Natural killer cell treated with Interleukin-12 subunit alpha and Interleukin-12 subunit beta and Interleukin-15 and Interleukin-18, amount 100 ng/mL, for 72 hours (primary cell): ENCODE measurements around the gene RPS27. TPM values are rescaled to one million over a fixed set of nuclear protein-coding genes. Genes with fewer than 3 reads are reported as not detected.

Experiments
- ATAC-seq, 2 donors: fragments of 150-1000 bp; cut with Tn5 transposase in 1 of 2; sonication (Bioruptor Pico), chemical (Tn5 transposase) in 1 of 2; 2 replicates each; pipeline ENCODE4 v1.10.0; 2021
- DNase-seq: peaks from one replicate; pipeline ENCODE4 v3.0.0; 2022; ENCODE audit warnings: low spot score
- H3K27ac Mint-ChIP-seq, 2 donors: 1 replicate in 1 of 2; 2 replicates in 1 of 2; pipeline ENCODE4 v1.8.0; 2022; ENCODE audit warnings: mixed read lengths in 2 of 2, mild to moderate bottlenecking in 1 of 2, moderate library complexity in 1 of 2
- H3K27me3 Mint-ChIP-seq, 2 donors: 1 replicate in 1 of 2; 2 replicates in 1 of 2; pipeline ENCODE4 v1.8.0; 2022; ENCODE audit warnings: mixed read lengths in 2 of 2
- H3K36me3 Mint-ChIP-seq: one replicate; pipeline ENCODE4 v1.8.0; 2022; ENCODE audit warnings: mixed read lengths
- H3K4me1 Mint-ChIP-seq, 2 donors: 1 replicate in 1 of 2; 2 replicates in 1 of 2; pipeline ENCODE4 v1.8.0; 2022; ENCODE audit warnings: low read depth in 2 of 2, mixed read lengths in 2 of 2, mild to moderate bottlenecking in 1 of 2
- H3K4me3 Mint-ChIP-seq: one replicate; pipeline ENCODE4 v1.8.0; 2022; ENCODE audit warnings: mixed read lengths
- H3K9me3 Mint-ChIP-seq: 2 replicates; pipeline ENCODE4 v1.8.0; 2022; ENCODE audit warnings: mixed read lengths
- total RNA-seq, 2 donors: library from RNA; stranded (reverse); gene quantifications; one replicate each; pipeline ENCODE4 v1.2.3, GENCODE V29; 2022

The RPS27 gene
- total RNA-seq = 100 to 1,000 TPM; 370 to 905 TPM

DNA sequence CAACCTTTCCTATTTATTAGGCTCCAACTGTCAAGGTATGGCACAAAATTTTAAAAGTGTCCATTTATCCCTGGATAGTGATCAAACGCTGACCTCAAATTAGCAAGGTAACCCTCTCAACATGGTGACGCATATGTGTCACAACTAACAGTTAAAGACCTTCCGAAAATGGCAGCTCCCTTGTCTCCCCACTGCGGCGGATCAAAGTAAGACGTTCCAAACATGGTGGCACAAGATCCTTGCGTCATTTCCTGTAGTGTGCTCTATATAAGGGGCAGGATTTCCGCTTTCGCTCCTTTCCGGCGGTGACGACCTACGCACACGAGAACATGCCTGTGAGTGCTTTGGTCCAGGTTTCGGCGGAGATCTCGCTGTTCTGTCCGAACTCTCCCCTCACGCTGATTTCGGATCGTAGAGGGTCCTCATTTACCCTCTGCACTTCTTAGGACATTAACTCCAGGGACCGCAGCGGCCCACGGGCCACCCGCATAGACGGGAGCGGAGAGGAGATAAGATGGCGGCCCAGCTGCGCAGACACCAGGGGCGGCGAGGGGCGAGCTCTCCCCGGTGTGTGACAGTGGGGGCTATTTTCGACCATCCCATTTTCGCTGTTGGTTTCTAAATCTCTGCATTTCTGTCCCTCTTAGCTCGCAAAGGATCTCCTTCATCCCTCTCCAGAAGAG, at the start of gene RPS27:
RPS27 (plus strand) TSS at position 295 of the 683 bp plus-strand sequence; CDS start at position 330, 35 bp downstream.
- H3K9me3 Mint-ChIP-seq = peaks cover 2% of the 10 kb centered on the region
- ATAC-seq = peak; percentile 93 to 96
- peaks cover 43 to 48% of the 10 kb centered on the region in 2 donors for H3K4me1 Mint-ChIP-seq
- H3K27me3 Mint-ChIP-seq = peaks cover 3 to 5% of the 10 kb centered on the region in 2 donors
- peaks cover 22% of the 10 kb centered on the region for H3K36me3 Mint-ChIP-seq
- DNase-seq = peak; percentile 92
- H3K4me3 Mint-ChIP-seq = peak within 1 kb of the TSS; percentile 95
- peak within 1 kb of the TSS; percentile 95 to 98 for H3K27ac Mint-ChIP-seq

DNA sequence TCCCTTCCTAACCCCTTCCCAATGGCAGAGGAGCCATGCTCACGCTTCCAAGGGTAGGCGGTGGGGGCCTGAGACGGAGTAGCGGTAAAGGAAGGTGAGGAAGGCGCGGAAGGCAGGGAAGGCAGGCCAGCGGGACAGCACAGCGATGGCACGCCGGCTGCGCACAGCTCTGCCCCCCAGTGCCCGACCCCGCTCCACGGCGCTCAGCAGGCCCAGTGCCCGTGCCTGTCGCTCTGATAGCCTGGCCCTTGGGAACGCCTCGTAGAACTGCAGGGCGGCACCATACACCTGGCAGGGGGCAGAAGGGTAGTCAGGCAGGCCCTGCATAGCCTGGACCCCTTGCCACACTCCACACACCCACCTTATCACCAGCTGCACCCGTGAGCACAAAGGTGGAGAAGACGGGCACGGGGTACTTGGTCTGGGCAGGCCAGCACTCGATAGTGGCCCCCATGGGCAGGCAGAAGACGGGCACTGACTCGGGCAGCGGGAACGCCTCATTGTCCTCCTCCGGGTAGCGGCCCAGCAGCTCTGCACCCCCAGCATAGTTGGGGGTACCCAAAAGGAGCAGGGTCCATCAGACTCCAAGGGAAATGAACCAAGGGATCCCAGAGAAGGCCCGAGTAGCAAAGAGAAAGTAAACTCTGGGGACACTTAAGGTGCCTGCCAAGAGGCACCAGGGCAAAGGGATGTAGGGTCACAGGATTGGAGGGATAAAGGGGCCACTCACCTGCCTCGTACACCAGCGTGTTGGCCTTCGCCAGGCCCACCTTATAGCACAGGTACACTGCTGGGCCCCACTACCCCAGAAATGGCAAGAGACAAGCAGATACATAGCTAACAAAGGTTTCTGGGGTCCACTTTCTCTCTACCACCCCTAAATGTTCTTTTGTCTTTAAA, 48.5 kb upstream of the RPS27 start:
- DNase-seq (no peak), ATAC-seq (no peak)
- Mint-ChIP-seq H3K36me3 (peaks cover 11% of the 10 kb centered on the region), H3K27ac (peak overlapping the region in 1 of 2 donors; percentile 98), H3K4me3 (peak overlapping the region; percentile 15), H3K27me3 (no peaks in the 10 kb centered on the region), H3K9me3 (no peaks in the 10 kb centered on the region), H3K4me1 (peaks cover 44 to 57% of the 10 kb centered on the region in 2 donors)

DNA sequence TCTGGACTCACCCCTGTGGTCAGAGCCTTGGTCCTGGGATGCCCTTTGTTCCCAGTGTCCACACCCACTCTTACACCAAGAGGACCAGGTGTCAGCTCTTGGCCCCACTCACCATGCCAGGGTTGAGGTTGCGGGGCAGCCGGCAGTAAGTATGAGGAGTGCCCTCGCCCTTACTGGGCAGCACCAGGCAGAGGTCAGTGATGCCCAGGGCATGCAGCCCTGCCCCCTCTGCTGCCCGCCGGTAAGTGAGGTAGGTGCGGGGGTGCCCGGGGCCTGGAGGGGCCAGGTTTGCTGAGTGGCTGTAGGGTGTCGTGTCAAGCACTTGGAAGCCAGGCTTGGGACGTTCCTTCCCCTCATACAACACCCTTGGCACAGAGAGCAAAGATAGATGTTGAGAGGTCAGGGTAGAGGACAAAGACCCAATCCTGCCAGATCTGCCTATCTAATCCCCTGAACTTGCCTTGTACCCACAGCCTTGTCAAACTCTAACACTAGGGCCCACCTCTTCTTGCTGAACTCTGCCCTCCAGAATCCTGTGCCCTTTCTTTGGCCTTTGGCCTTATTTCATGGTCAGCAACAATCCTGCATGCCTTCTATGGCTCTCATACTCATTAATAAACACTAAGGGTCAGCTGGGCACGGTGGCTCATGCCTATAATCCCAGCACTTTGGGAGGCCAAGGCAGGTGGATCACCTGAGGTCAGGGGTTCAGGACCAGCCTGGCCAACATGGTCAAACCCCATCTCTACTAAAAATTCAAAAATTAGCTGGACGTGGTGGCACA, 47.6 kb upstream of the RPS27 start:
- Mint-ChIP-seq H3K36me3 (peaks cover 11% of the 10 kb centered on the region), H3K9me3 (no peaks in the 10 kb centered on the region), H3K4me1 (peaks cover 40 to 49% of the 10 kb centered on the region in 2 donors)

DNA sequence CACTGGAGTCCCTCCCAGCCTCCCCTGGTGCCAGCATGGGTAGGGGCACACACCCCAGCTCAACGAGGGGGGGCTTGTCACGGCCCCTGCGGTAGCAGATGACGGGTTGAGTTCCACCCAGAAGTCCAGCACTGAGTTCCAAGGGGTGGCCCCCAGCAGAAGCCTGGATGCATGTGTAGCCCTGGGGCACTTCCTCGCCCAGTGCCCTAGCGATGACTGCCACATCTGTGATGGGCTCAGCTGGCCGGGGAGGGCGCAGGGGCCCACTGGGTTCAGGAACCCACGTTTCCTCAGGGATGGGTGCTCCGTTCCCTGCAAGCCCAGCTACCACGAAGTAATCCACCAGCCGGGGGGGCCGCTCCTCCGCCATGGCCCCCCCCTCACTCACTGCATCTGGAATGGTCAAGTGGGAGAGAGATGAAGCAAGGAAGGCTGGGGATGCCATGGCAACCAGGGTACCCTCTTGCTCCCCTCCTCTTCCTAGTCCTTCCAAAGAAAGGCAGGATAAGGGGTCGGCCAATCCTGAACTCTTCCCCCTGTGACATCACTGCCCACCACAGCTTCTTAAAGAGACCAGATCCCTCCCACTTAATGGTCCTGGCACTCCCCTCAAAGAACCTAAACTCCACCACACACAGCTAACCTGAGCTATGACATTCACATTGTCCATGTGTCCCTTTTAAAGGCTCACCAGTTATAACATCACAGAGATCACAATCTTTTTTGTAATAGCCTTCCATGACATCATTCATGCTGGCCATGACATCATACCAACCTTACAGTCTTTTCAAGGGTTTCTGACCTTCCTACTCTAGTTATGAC, 46.3 kb upstream of the RPS27 start:
- Mint-ChIP-seq H3K4me3 (peak overlapping the region; percentile 92), H3K4me1 (peaks cover 40 to 47% of the 10 kb centered on the region in 2 donors), H3K27me3 (no peaks in the 10 kb centered on the region), H3K36me3 (peaks cover 16% of the 10 kb centered on the region), H3K27ac (peak overlapping the region; percentile 98), H3K9me3 (no peaks in the 10 kb centered on the region)
- DNase-seq = no peak
- ATAC-seq = no peak

More for the DNA sequence above, 47.6 kb upstream of the RPS27 start:
- H3K27me3 Mint-ChIP-seq = no peaks in the 10 kb centered on the region
- peak overlapping the region; percentile 15 for H3K4me3 Mint-ChIP-seq
- ATAC-seq (no peak), DNase-seq (no peak)
- H3K27ac Mint-ChIP-seq = peak overlapping the region; percentile 98

DNA sequence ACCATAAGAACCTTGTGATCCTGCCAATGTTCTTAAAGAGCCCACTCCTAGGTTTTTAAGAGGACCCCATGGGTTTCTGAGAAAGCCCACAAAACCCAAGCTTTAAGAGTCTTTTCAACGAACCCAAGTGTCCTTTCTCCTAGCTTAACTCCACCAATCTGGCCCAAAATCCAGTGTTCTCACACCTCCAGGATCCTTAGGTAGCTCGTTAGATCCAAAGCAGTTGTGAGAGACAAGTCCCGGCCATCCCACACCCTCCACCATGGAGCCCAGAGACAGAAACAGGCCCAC, 45.8 kb upstream of the RPS27 start:
- Mint-ChIP-seq H3K4me1 (peaks cover 40 to 44% of the 10 kb centered on the region in 2 donors), H3K9me3 (no peaks in the 10 kb centered on the region), H3K36me3 (peaks cover 16% of the 10 kb centered on the region), H3K4me3 (peak overlapping the region; percentile 92), H3K27me3 (no peaks in the 10 kb centered on the region), H3K27ac (peak overlapping the region; percentile 98)
- DNase-seq (no peak), ATAC-seq (no peak)

DNA sequence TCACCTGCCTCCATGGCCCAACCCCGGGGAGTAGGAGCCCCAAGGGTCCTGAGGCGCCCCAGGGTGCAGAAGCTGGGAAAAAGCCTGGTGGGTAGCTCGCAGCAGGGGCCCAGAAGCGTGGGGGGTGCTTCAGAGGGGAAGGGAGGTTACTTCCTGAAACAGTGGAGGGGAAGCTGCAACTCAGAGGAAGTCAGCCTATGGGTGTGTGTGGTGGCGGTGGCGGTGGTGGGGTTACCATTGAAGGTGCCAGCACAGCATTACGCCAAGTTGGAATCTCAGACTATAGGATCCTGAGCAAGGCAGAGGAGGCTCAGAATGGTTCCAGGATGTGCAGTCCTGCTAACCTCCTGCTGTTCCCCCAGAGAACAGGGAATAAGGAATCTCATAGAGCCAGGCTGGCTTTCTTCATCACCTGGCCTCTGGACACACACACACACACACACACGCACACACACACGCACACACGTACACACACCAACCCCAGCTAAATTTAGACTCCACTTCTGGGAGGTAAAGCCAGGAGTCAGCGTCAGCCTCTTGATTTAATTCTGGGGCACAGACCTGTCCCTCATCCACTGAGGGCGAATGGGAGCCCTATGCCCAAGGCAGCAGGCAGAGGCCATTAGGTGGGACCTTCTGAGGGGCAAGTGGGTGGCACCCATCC, 45.3 kb upstream of the RPS27 start:
- peak; percentile 82 to 84 for ATAC-seq
- Mint-ChIP-seq H3K4me3 (peak overlapping the region; percentile 92), H3K4me1 (peaks cover 43 to 44% of the 10 kb centered on the region in 2 donors), H3K27me3 (no peaks in the 10 kb centered on the region), H3K27ac (peak overlapping the region; percentile 98), H3K36me3 (peaks cover 17% of the 10 kb centered on the region), H3K9me3 (no peaks in the 10 kb centered on the region)
- DNase-seq = peak; percentile 90

DNA sequence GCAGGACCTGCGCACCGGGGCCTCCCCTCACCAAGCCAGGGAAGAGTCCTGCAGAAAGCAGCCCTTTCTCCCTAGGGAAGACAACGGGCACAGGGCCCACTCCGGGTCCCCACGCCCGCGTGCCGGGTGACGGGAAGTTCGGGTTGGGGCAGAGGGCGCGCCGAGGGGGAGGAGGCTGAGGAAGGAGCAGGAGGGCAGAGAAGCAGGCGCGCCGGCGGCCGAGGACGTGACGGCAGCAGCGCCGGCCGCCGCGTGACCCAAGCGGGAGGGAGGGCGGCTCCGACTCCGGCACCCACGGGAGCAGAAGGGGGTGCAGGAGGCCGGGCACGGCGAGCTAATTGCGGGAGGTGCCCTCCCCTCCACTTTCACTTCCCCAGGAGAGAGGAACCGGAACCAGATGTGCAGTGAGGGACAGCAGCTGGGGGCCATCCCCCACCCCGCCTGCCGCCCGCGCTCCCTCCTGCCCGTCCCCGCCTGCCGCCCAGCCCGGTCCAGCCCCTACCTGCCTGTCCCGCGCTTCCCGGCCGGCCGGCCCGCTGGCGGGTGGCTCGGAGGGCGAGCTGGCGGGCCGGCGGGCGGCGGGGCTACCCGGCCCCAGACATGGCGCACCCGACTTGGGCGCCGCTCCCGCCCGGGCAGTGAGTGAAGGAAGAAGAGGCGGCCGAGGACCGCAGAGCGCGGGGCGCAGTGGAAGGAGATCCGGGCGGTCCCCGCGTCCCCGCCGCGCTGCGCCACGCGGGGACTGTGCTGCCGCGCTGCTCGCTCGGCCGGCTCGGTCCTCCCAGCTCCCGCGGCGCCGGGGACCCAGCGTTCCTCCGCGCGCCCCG, 44.6 kb upstream of the RPS27 start:
- Mint-ChIP-seq H3K4me1 (peaks cover 45 to 46% of the 10 kb centered on the region in 2 donors), H3K27me3 (no peaks in the 10 kb centered on the region), H3K9me3 (no peaks in the 10 kb centered on the region), H3K36me3 (peaks cover 21% of the 10 kb centered on the region), H3K27ac (peak overlapping the region; percentile 98), H3K4me3 (peak overlapping the region; percentile 92)
- DNase-seq = peak; percentile 89
- ATAC-seq = peak; percentile 78 to 82

DNA sequence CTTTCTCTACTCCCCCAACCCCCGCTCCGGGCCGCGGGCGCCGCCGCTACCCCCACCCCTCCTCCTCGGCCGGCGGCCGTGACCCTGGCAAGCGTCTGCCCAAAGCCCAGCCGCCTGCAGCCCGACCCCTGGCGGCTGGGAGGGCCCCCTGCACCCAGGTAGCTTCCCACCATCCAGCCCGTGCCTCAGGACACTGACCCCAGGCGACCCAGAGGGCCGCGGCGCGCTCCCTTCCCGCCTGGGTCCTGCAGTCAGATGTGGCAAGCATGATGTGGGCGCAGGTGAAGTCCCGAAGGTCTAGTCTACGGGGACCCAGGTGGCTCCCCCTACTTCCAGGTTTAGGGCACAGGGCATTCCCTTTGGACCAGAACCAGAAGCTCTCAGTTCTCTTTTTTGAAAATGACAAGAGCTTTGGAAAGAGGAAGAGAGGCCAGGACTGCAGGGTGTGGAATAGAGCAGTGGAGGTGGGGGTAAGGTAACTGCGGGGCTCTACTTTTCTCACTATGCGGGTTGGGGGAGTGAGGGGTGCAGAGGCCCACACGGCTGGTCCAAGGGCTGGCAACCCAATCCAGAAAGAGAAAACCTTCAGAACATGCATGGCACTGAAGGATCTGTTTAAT, 43.8 kb upstream of the RPS27 start, which contains the start of gene DENND4B:
DENND4B (minus strand) TSS at position 97 of the 620 bp plus-strand sequence. CDS start 2,344 bp downstream, outside the sequence.
- Mint-ChIP-seq H3K9me3 (no peaks in the 10 kb centered on the region), H3K4me1 (peaks cover 45 to 46% of the 10 kb centered on the region in 2 donors), H3K27me3 (no peaks in the 10 kb centered on the region), H3K4me3 (peak within 1 kb of the TSS; percentile 92), H3K27ac (peak within 1 kb of the TSS; percentile 98), H3K36me3 (peaks cover 23% of the 10 kb centered on the region)
- ATAC-seq (peak; percentile 82 to 85), DNase-seq (peak; percentile 87)

DNA sequence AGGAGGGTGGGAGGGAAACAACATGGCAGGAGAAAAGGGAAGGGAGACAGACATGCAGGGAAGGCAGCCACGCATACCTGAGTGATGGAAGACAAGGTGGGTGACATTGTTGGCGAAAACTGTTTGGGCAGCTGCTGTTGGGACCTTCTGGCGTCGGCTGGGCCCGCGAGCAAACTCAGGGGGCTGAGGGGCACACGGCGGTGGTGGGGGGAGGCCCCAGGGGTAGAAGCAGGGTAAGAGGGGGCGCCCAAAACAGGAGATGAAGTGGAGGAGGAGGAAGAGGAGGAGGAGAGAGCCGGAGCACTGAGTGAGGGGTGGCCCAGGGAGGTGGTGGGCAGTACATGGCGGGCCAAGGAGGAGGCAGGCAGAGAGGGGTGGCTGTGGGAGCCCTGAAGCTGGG, 39.4 kb upstream of the RPS27 start:
- Mint-ChIP-seq H3K36me3 (peaks cover 24% of the 10 kb centered on the region), H3K4me1 (peaks cover 34 to 38% of the 10 kb centered on the region in 2 donors), H3K27ac (peak overlapping the region in 1 of 2 donors; percentile 60), H3K9me3 (no peaks in the 10 kb centered on the region), H3K4me3 (no peak overlapping the region), H3K27me3 (no peaks in the 10 kb centered on the region)
- DNase-seq = no peak
- no peak for ATAC-seq

DNA sequence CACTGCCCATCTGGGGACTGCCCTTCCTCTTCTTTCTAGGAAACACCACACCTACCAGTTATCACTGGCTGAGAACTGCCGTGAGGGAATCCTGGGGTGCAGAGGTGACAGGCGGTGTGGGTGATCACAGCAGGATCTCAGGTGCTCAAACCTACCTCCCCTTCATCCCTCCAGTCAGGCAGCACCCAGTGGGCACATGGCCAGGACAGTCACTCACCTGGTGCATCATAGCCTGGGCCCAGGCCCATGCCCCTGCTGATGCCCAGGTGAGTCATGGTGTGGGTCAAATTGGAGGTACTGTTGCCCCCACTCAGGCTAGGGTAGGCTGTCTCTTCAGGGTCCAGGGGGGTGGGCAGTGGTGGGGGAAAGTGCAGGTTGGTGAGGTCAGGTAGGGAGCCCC, 38.8 kb upstream of the RPS27 start:
- no peaks in the 10 kb centered on the region for H3K9me3 Mint-ChIP-seq
- no peaks in the 10 kb centered on the region for H3K27me3 Mint-ChIP-seq
- H3K4me3 Mint-ChIP-seq = no peak overlapping the region
- peak overlapping the region in 1 of 2 donors; percentile 45 for H3K27ac Mint-ChIP-seq
- no peak for ATAC-seq
- H3K36me3 Mint-ChIP-seq = peaks cover 24% of the 10 kb centered on the region
- peaks cover 38 to 43% of the 10 kb centered on the region in 2 donors for H3K4me1 Mint-ChIP-seq
- DNase-seq = no peak

DNA sequence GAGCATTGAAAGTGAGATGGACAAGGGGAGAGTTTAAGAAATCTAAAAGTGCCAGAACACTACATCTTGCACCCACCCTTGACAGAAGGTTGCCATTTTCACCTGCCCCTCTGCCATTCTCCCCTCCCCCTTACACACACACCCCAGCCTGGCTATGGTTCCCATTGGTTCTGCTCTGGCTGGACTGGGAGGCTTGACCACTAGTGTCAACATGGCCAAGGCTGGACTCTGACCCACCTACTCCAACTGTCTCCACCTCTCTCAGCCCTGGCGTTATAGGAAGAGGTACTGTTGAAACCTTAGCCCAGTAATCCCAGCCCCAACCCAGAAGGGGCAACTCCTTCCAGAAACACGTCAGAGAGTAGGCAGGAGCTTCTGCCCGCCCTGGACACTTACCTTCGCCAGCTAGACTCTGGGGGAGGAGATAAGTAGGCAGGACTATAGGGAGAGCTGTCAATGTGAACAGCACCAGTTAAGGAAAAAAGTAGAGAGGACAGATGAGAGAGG, 36.6 kb upstream of the RPS27 start:
- H3K9me3 Mint-ChIP-seq = no peaks in the 10 kb centered on the region
- peak overlapping the region; percentile 34 for H3K4me3 Mint-ChIP-seq
- H3K36me3 Mint-ChIP-seq = peaks cover 26% of the 10 kb centered on the region
- no peak for DNase-seq
- no peaks in the 10 kb centered on the region for H3K27me3 Mint-ChIP-seq
- ATAC-seq = no peak
- peak overlapping the region; percentile 26 to 32 for H3K27ac Mint-ChIP-seq
- peaks cover 47 to 49% of the 10 kb centered on the region in 2 donors for H3K4me1 Mint-ChIP-seq
